Inflammatory macrophage treated with lipopolysaccharide for 1 hour (primary cell): ENCODE measurements around the gene ABHD17A.

Source experiments
- DNase-seq, 2 donors: peaks; one replicate each; pipeline ENCODE4 v3.0.0-alpha.2; 2020 to 2022

Gene ABHD17A

DNA sequence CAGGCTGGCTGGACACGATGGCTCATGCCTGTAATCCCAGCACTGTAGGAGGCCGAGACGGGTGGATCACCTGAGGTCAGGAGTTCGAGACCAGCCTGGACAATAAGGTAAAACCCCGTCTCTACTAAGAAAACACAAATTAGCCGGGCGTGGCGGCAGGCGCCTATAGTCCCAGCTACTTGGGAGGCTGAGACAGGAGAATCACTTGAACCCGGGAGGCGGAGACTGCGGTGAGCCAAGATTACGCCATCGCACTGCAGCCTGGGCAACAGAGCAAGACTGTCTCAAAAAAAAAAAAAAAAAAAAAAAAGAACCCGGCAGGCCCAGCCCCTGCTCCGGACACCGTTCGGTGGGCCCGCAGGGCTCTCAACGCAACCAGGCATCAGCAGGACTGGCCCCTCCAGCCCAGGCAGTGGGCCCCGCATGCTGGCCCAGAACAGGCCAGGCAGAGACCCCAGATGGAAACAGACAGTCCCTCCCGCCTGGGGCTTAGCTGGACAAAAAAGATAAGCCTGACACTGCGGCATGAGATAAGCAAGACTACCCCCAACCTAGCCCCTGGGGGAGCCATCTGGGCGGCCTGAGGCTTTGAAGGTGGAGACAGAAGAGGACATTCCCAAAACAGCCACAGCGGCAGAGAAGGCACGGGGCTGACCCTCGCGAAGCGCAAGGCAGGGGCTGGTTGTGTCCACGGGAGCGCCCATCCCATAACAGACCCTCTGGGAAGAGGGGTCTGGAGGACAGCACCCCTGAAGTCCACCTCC, 48.7 kb downstream of the ABHD17A start:
- DNase-seq: no peak

DNA sequence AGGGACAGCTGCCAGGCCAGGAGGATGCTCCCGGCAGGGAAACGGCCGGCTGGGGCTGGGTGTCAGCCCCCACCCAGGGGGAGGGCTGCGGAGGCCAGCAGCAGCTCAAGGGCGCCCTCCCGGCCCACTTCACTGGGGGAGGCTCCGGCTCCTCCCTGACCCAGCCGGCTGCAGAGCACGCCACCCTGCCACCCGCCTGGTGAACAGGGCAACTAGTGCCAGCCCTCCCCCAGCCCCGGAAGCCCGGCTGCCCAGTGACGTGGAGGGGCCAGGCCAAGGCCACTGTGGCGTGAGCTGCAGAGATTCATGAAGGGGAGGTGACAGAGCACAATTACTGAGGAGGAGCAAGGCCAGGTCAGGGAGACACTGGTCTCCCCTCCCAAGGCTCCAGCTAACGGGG, 51.8 kb downstream of the ABHD17A start:
- DNase-seq: no peak

- DNase-seq: no peak
Measured at GRCh38 chr19:1832046-1832663, 53.1 kb downstream of the ABHD17A start.

- no peak for DNase-seq
Measured at GRCh38 chr19:1830978-1831377, 54.3 kb downstream of the ABHD17A start.

- DNase-seq: no peak
Measured at GRCh38 chr19:1830568-1830967, 54.7 kb downstream of the ABHD17A start.

- DNase-seq: no peak
Measured at GRCh38 chr19:1829958-1830357, 55.3 kb downstream of the ABHD17A start.

DNA sequence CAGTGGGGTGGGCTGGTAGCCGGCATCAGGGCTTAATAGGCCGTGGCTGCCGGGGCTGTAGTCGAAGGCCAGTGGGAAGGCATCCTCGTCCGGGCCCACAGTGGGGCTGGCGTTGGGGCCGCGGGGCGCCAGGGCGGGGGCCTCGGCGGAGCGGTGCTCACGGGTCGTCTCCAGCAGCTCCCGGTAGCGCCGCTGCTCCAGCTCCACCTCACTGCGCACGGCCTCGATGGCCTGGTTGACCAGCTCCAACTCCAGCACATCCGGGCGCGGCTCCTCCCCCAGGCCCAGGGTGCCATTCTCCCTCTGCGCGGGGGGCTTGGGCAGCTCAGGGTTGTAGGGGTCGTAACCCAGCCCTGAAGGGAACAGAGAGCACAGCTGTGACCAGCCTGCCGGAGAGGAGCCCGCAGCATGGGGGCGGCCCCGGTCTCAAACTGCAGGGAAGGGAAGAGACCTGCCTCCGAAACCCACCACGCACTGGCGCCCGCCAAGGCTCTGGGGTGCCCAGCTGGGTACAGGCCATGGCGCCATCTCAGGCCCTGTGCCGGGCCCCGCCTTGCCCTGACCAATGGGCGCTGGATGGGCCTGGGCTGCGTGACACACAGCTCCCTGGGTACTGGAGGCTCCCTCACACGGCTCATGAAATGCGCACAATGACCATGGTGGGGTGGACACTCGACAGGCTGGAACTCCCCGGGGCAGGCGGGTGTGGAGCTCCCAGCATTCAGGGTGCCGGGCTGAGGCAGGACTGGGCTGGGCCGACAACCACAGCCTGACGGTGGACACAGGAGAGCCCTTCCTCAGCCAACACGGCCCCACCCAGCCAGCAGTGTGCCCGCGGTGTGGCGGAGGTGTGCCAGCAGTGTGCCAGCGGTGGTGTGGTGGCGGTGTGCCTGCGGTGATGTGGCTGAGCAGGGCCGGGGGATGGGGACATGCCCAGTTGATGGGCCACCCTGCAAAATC, 56.7 kb downstream of the ABHD17A start:
- no peak for DNase-seq

- no peak for DNase-seq
Measured at GRCh38 chr19:1827566-1828278, 57.6 kb downstream of the ABHD17A start.
